GM19452 (cell line): ENCODE results near the gene TP53I3.
"Not testable (repeated sequence)": the region's sequence is repeated elsewhere in the genome, so short reads cannot be mapped to it uniquely, and the experiment has no call there.

ENCODE experiments used
- ATAC-seq: cut with Tn5 transposase; IDR thresholded peaks from one replicate; pipeline ENCODE4 v1.9.1; 2021; ENCODE audit not compliant: unreplicated experiment

TP53I3 gene, protein sequence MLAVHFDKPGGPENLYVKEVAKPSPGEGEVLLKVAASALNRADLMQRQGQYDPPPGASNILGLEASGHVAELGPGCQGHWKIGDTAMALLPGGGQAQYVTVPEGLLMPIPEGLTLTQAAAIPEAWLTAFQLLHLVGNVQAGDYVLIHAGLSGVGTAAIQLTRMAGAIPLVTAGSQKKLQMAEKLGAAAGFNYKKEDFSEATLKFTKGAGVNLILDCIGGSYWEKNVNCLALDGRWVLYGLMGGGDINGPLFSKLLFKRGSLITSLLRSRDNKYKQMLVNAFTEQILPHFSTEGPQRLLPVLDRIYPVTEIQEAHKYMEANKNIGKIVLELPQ

DNA sequence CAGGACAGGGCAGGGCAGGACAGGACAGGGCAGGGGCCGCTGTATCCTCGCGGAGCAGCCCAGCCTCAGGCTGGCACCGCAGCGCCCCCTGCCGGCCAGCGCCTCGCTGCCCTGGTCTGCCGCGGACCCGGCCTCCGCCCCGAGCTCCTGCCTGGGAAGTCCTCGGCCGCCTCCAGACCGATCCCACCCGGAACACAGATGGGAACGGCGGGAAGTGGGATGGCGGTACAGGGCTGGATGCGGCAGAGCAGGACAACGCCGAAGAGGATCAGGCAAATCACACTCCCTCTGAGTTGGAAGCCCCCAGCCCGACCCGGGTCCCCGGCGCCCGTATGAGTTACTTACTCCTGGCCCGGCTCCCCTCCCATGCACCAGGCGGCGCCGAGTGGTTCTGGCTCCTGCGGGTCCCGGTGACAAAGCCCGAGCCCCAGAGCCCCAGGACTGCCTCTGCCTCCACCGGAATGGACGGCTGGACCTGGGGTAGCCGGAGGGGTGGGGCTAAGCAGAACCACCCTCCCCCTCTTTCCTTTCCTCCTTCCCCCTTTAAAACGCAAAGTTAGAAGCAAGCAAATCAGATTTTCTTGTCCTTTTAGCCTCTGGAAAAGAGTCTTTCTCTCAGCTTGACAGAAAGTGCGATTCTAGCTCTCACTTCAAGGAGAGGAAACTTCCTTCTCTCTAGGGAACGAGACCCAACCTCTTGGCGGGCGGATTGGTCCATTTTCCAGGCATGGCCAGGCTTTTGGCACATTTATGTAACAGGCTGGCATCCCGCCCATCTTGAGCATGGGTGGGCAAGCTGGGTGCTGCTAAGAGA is at the start of gene TP53I3:
TSS of gene TP53I3 (minus strand) at position 449 of the 814 bp plus-strand sequence. CDS start 508 bp downstream, outside the sequence.
- ATAC-seq = peak; percentile 71

DNA sequence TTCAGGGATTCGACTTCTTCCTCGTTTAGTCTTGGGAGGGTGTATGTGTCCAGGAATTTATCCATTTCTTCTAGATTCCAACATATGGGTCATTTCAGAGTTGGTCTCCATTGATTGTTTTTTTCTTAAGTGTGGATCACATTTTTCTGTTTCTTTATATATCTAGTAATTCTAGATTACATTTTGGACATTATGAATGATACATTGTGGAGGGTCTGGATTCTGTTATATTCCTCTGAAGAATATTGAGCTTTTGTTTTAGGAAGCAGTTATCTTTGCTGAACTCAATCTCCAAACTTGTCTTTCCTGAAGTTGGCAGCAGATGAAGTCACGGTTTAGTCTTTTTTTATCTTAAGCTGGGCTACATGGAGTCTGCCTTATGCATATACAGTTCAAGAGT is 47.9 kb upstream of the TP53I3 start:
- no peak for ATAC-seq

DNA sequence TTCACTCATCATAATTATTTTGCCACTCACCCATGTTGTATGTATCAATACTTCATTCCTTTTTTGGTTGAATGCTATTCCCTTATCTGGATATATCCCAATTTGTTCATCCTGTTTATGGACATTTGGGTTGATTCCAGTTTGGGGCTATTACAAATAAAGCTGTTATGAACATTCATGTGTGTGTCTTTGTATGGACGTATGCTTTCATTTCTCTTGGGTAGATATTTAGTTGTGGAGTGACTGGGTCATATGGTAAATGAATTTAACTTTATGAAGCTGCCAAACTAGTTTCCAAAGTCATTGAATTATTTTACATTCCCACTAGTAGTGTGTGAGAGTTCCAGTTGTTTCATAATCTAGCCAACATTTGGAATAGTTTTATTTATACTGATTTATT is 41.3 kb upstream of the TP53I3 start:
- no peak for ATAC-seq

DNA sequence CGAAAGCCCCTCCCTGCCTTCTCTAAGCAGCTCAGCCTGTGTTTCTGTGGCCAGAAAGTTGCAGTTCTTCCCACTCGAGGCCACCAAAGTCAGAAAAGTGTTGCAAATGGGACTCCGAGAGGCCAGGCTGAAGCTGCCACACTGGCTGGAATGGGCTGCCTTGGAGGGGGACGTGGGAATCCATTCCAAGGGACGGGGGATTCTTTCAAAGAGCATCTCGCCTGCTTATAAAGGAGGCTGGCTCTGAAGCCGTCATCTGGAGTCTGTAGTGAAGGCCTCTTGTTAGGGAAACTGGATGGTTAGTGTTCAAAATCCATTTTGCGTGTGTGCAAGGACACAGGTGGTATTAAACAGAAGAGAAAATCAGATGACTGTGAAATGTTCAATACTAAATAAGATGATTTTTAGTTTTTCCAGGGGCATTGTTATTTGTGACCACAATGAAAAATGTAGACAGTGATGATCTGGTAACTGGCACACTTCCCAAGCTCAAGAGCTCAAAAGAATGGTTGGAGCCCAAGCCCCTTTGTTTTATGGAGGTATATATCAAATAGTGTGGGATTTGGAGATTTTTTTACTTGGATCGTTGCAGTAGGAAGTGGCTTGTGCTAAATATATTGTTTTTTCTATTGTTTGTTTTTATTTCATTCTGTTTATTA is 39.4 kb upstream of the TP53I3 start:
- peak; percentile 7 for ATAC-seq

DNA sequence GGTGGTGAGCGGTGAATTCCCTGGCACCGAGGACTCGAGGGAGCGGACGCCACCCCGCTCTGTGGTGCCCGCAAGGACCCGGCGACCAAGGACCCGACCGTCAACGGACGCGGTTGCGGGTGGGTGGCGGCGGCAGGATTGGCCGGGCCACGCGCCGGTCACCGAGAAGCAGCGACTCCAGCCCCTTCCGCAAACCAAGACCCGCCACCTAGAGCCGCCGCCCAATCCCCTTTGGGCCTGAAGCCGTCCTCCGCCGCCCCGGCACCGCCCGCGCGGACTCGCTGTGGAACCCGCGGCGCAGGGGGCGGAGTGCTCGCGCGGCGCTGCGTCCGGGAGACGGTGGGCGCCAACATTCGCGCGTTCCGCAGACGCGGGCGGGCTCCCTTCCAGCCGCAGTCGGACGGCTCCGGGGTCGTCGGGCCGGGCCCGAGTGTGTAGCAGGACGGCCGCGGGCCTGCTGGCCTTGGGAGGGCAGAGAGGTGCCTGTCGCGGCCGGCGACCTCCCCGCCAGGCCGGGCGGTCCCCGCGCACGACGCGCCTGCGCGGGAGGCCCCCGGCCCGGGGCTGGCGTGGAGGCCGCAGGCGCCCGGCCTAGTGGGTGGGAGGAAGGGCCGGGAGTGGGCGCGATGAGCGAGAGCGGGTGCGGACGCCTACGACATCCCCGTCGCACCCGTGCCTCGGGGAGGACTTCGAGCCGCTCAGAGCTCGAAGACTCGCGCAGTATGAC is 38.7 kb upstream of the TP53I3 start, which contains the start of the genes FAM228B and PFN4:
TSS of gene FAM228B (plus strand) at position 275 of the 727 bp plus-strand sequence. CDS start 893 bp downstream, outside the sequence.
TSS of gene PFN4 (minus strand) at position 140 of the 727 bp plus-strand sequence. CDS start 799 bp downstream, outside the sequence.
- peak; percentile 82 for ATAC-seq

DNA sequence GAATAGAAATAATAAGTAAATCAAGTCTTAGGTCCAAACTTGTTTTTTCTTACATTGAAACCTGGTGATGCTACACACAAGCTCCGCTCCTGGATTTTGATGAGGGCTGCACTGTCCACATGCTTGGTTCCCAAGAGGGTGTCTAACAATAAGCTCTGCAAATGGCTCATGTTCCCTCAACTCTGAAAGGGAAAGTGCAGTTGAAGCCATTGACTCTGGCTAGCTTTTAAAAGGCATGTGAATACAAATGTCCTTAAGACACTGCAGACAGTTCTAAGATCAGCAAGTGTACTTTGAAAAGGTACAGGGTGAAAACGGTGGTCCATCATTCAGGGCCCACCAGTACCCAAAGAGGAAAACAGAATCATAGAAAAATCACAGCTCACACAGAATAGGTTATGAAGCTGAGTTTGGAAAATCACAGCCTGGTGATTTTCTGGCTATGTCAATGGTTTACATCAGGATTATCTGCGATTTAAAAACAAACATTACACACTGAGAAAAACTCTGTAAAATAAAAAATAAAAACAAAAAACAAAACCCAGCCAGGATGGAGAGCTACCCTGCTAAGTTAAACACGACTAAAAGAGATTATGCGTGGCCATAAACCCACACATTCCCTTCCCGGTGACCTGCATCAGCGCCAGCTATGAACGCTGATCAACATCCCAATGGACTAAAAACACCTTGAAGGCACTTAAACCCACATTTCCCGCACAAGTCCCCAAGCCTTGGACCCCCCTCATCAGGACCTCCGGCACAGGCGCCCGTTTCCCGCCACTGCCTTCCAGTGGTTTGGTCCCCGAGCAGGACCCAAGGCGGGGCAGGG is 37.9 kb upstream of the TP53I3 start:
- ATAC-seq = no peak

DNA sequence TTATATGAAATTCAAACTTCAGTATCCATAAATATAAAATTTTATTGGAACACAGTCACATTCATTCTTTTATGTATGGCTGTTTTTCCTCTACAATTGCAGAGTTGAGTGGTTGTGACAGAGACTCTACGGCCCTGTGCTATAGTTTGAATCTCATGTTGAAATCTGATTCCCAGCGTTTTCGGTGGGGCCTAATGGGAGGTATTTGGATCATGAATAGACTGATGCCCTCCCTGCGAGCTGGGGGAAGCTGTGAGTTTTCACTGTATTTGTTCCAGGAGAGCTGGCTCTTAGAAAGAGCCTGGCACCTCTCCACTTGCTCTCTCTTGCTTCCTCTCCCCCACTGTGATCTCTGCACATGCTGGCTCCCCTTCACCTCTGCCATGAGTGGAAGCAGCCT is 36.8 kb upstream of the TP53I3 start:
- no peak for ATAC-seq

DNA sequence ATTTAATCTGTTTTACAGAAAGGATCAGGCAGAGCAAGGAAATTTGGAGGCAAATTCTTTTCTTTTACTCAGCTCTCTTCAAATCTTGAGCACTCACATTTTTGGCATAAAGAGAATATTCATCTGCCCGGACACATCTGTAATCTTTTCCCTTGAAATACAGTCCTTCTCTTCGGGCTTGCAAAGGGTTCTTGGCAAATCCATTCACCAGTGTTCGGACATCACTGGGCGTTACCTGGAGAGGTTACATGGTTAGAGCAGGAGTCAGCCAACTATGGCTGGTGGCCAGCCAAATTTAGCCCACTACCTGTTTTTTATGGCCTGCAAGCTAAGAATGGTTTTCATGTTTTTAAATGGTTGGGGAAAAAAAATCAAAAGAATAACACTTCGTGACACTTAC is 36.4 kb upstream of the TP53I3 start:
- no peak for ATAC-seq

DNA sequence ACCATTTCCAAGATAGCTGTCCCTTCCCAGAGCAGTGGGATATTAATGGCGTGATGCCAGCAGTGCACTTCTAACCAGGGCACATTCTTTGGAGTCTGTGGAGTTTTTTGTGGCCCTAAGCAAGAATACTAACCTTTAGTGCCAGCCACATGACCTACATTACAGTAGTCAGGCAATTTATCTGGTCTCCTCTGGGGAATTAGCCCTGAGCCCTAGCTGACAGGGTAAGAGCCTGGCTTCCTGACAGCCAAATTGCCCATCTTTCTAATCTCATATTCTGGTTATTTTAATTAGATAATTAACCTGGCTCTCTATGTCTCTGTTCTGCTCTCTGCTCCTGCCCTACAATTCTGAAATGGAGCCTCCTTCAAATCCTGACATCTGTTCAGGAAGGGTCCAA is 33.3 kb upstream of the TP53I3 start:
- no peak for ATAC-seq

DNA sequence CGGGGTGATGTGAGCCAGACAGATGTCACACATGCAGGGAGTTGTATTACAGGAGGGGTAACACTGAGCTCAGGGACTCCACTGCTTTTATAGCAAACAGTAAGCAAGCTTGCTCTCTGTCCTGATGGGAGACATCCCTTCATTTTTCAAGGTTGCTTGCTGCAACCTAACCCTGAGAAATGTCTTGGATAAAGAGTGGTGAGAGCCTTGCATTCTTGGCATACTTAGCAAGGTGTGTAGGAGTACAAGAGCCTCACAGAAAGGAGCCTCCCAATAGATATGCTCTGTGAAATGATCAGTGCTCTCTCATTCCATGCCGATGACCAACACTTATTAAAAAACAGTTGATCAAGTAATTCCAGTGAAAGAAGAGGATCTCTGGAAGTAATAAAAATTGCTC is 30.4 kb upstream of the TP53I3 start:
- no peak for ATAC-seq

DNA sequence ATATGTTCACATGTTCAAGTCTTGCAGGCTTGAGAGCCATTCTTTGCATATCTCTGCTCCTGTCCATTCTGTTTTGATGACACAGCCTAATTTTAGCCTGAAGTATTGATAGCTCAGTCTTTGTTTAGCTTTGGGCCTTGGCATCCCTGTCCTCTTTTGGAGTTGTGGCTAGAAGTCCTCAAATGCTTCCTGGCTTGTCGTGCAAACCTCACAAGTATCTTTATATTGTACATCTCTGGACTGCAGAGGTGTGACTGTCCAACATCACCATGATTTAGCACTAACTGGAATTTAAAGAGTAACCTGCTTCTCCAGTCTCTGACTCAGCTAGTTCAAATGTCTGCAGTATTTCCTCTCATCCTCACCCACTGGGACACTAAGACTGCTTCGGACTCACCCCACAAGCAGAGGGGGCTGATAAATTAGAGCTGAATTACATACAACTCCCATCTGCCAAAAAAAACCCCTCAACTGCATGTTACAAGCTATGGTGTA is 26.8 kb upstream of the TP53I3 start:
- ATAC-seq = no peak

DNA sequence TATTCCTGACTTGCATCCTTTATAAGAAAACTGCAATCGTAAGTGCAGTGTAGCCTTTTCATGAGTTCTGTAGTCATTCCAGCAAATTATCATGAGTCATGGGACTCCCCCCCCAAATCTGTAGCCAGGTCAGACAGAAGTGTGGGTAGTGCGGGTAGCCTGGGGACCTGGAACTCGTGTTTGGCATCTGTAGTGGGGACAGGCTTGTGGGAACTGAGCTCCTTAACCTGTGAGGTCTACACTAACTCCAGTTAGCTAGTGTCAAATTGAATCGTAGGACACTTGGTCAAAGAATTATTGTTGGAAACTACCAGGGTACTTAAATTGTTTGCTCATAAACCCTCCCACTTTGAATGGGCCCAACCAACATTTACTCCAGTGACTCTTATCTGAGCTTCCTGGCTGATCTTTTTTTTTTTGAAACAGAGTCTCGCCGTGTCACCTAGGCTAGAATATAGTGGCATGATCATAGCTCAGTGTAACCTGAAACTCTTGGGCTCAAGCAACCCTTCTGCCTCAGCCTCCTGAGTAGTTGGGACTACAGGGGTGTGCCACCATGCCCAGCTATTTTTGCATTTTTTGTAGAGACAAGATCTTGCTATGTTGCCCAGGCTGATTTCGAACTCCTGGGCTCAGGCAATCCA is 26.1 kb upstream of the TP53I3 start:
- ATAC-seq = no peak

DNA sequence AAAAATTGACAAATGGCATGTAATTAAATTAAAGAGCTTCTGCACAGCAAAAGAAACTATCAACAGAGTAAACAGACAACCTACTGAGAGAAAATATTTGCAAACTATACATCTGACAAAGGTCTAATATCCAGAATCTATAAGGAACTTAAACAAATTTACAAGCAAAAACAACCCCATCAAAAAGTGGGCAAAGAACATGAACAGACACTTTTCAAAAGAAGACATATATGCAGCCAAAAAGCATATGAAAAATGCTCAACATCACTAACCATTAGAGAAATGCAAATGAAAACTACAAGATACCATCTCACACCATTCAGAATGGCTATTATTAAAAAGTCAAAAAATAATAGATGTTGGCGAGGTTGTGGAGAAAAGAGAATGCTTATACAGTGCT is 24.8 kb upstream of the TP53I3 start:
- not testable (repeated sequence) for ATAC-seq

DNA sequence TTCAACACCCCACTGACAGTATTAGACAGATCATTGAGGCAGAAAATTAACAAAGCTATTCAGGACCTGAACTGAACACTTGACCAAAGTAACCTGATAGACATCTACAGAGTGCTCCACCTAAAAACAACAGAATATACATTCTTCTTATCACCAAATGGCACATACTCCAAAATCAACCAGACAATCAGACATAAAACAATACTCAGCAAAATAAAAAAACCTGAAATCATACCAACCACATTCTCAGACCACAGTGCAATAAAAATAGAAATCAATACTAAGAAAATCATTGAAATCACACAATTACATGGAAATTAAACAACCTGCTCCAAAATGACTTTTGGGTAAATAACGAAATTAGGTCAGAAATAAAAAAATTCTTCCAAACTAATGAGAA is 22.7 kb upstream of the TP53I3 start:
- ATAC-seq = no peak

DNA sequence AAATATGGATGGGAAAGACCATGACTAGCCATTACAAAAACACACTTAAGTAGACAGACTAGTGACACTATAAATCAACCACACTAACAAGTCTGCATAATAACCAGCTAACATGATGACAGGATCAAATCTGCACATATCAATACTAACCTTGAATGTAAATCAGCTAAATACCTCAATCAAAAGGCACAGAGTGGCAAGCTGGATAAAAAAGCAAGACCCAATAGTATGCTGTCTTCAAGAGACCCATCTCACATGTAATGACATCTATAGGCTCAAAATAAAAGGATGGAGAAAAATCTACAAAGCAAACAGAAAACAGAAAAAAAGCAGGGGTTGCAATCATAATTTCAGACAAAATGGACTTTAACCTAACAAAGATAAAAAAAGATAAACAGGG is 22.2 kb upstream of the TP53I3 start:
- ATAC-seq = no peak

DNA sequence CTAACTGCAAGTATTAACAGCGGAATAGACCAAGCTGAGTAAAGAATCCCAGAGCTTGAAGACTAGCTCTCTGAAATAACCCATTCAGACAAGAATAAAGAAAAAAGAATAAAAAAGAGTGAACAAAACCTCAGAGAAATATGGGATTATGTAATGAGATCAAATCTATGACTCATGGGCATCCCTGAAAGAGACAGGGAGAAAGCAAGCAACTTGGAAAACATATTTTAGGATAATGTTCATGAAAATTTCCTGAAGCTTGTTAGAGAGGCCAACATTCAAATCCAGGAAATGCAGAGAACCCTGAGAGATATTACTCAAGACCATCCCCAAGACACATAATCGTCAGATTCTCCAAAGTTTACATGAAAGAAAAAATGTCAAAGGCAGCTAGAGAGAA is 21.2 kb upstream of the TP53I3 start:
- no peak for ATAC-seq

DNA sequence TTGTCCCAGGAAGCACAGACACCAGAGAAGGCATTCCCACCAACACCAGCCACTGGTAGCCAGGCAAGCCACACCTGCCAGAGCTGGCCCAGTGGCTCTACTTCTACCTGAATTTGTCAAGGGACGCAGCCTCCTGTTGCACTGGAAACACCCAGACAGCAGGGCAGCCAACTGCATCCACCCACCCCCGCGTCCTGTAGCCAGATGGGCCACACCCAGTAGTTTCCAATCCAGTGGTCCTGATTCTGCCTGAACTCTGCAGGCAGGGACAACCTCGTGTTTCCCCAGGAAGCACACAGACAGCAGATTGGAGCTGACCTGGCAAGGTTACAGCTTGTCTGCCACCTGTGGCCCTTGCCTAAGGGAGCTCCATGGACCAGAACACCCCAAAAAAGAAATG is 20.3 kb upstream of the TP53I3 start:
- no peak for ATAC-seq

DNA sequence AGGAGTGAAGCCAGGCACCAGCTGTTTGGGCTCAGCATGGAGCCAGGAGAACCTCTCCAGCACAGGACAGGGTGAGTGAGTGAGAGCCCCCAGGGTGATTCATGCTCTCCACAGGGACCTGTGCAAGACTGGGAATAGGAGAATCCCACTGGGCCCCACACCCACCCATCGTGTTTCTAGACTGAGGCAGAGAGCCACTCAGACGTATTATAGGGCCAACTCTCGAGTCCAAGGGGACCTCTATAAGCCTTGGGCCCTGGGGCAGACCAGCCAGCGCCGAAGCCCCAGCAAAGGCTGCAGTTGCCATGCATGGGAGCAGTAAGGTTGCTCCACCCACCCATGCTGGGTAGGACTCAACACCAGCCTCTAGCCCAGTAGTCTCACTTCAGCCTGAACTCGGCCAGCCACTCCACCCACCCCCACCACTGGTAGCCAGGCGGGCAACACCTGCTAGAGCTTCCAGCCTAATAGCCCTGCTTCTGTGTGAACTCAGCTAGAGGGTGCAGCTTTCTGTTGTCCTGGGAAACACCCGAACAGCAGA is 19.5 kb upstream of the TP53I3 start:
- ATAC-seq = no peak

DNA sequence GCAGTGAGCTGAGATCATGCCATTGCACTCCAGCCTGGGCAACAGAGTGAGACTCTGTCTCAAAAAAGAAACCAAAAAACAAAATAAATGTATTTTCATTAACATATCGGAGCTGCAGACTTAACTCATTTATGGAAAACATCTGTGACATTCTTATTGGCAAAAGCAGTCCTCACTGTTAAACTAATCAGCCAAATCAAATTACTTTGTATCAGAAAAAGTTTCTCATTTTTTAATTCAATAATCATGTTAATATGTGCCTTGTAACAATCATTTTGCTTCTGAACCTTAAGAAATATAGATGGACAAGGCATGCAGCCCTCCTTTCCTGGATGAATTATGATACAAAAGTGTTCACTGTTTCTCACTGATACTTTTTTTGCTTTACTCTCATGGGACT is 18.0 kb upstream of the TP53I3 start:
- ATAC-seq = no peak
